ENCODE measurements around the gene ASB10.

- TF ChIP-seq CTCF (conservative IDR thresholded peaks at IDR 0.05; ENCODE audit: low read depth, low read length): no peak
- TF ChIP-seq, protein P1, sequence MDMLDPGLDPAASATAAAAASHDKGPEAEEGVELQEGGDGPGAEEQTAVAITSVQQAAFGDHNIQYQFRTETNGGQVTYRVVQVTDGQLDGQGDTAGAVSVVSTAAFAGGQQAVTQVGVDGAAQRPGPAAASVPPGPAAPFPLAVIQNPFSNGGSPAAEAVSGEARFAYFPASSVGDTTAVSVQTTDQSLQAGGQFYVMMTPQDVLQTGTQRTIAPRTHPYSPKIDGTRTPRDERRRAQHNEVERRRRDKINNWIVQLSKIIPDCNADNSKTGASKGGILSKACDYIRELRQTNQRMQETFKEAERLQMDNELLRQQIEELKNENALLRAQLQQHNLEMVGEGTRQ (IDR thresholded peaks at IDR 0.05; ENCODE audit: low read depth, low read length): no peak
- TF ChIP-seq POLR2A (IDR thresholded peaks at IDR 0.05; ENCODE audit: low read depth, low read length): no peak
- TF ChIP-seq RAD21 (IDR thresholded peaks at IDR 0.05; ENCODE audit: low read length): no peak
- TF ChIP-seq MAFK (IDR thresholded peaks at IDR 0.05; ENCODE audit: low read depth, low read length): no peak
- no peak for TF ChIP-seq FOS (IDR thresholded peaks at IDR 0.05; ENCODE audit: low read depth, low read length)
- TF ChIP-seq SMC3 (IDR thresholded peaks at IDR 0.05; ENCODE audit: low read depth, low read length): no peak
- TF ChIP-seq CEBPB (IDR thresholded peaks at IDR 0.05; ENCODE audit: low read depth, low read length): no peak
These were observed 57.0 kb downstream of the ASB10 start for GRCh38 chr7:151129960-151130591.

Measured in IMR-90 (cell line).